ENCODE measurements around the gene PRORP. TPM values are rescaled to one million over a fixed set of nuclear protein-coding genes. Genes with fewer than 3 reads are reported as not detected.

Gene PRORP
- total RNA-seq, 1 experiment from 2014 or later, result 44.1 TPM

DNA sequence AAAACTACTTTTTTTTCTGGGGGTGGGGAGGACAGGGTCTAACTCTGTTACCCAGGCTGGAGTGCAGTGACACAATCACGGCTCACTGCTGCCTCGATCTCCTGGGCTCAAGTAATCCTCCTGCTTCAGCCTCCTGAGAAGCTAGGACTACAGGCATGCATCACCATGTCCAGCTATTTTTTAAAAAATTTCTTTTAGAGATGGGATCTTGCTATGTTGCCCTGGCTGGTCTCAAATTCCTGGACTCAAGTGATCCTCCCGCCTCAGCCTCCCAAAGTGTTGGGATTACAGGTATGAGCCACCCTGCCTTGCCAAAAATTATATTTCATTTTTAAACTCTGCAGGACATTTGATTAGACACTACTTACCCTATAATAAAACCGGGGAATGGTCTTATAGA, 6.1 kb upstream of the PRORP start:
- H3K4me3 Mint-ChIP-seq, result no peak overlapping the region
- H3K9me3 Mint-ChIP-seq, result peaks cover 17% of the 10 kb centered on the region
- ATAC-seq (no peak), DNase-seq (ENCODE audit: low spot score) (no peak)
- no peak overlapping the region for H3K27ac Mint-ChIP-seq
- no peaks in the 10 kb centered on the region for H3K27me3 Mint-ChIP-seq (ENCODE audit: low read depth)
- H3K36me3 Mint-ChIP-seq, result peaks cover 47% of the 10 kb centered on the region
- ChIA-PET POLR2A (no interaction called here), CTCF (no interaction called here)
- peaks cover 21% of the 10 kb centered on the region for H3K4me1 Mint-ChIP-seq
- TF ChIP-seq OVOL2 (CRISPR knock-in tag; IDR thresholded peaks at IDR 0.05; ENCODE audit: borderline replicate concordance), result no peak

GRCh38 chr14:35117112-35117511, 5.2 kb upstream of the PRORP start:
- ATAC-seq (no peak), DNase-seq (ENCODE audit: low spot score) (no peak)
- no peaks in the 10 kb centered on the region for H3K27me3 Mint-ChIP-seq (ENCODE audit: low read depth)
- peak overlapping the region; percentile 63 for H3K27ac Mint-ChIP-seq
- peaks cover 21% of the 10 kb centered on the region for H3K4me1 Mint-ChIP-seq
- CTCF ChIA-PET, result no interaction called here
- peaks cover 38% of the 10 kb centered on the region for H3K36me3 Mint-ChIP-seq
- TF ChIP-seq OVOL2 (CRISPR knock-in tag; IDR thresholded peaks at IDR 0.05; ENCODE audit: borderline replicate concordance) (no peak), ZNF532 (CRISPR knock-in tag; IDR thresholded peaks at IDR 0.05; ENCODE audit: borderline replicate concordance) (no peak), CREM (CRISPR knock-in tag; IDR thresholded peaks at IDR 0.05) (no peak), NR2C2 (CRISPR knock-in tag; IDR thresholded peaks at IDR 0.05) (no peak), E2F5 (CRISPR knock-in tag; IDR thresholded peaks at IDR 0.05) (no peak), ZNF263 (CRISPR knock-in tag; IDR thresholded peaks at IDR 0.05; ENCODE audit: low read depth) (no peak), TCF7 (CRISPR knock-in tag; IDR thresholded peaks at IDR 0.05; ENCODE audit: low read depth) (no peak)
- H3K4me3 Mint-ChIP-seq, result no peak overlapping the region
- H3K9me3 Mint-ChIP-seq, result peaks cover 8% of the 10 kb centered on the region
- POLR2A ChIA-PET, result no interaction called here

GRCh38 chr14:35121026-35121886, 1.1 kb upstream of the PRORP start:
- ChIA-PET POLR2A (interaction anchor here (0.5 to 2.1 kb wide), 5 partner anchors 75 to 430 kb away, joined by 3 to 15 read pairs (median 6); partner anchors contain the start of gene FAM177A1), CTCF (interaction anchor here (1.0 kb wide), 1 partner anchor 14 kb away, joined by 3 read pairs; no protein-coding TSS in a partner anchor)
- Mint-ChIP-seq H3K4me1 (peaks cover 14% of the 10 kb centered on the region), H3K36me3 (peaks cover 13% of the 10 kb centered on the region), H3K27me3 (ENCODE audit: low read depth) (no peaks in the 10 kb centered on the region), H3K9me3 (no peaks in the 10 kb centered on the region), H3K4me3 (peak overlapping the region; percentile 98), H3K27ac (peak overlapping the region; percentile 100)
- ATAC-seq (no peak), DNase-seq (ENCODE audit: low spot score) (no peak)
- TF ChIP-seq, protein P1, sequence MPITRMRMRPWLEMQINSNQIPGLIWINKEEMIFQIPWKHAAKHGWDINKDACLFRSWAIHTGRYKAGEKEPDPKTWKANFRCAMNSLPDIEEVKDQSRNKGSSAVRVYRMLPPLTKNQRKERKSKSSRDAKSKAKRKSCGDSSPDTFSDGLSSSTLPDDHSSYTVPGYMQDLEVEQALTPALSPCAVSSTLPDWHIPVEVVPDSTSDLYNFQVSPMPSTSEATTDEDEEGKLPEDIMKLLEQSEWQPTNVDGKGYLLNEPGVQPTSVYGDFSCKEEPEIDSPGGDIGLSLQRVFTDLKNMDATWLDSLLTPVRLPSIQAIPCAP (CRISPR knock-in tag; IDR thresholded peaks at IDR 0.05), result no peak
- TF ChIP-seq ZNF232 (CRISPR knock-in tag; IDR thresholded peaks at IDR 0.05) (no peak), ESRRA (CRISPR knock-in tag; IDR thresholded peaks at IDR 0.05; ENCODE audit: borderline replicate concordance) (no peak), TP53 (CRISPR knock-in tag; IDR thresholded peaks at IDR 0.05) (no peak), E2F1 (CRISPR knock-in tag; IDR thresholded peaks at IDR 0.05) (no peak), JUN (CRISPR knock-in tag; IDR thresholded peaks at IDR 0.05) (no peak), GTF2I (CRISPR knock-in tag; conservative IDR thresholded peaks at IDR 0.05) (no peak), FOXP1 (CRISPR knock-in tag; IDR thresholded peaks at IDR 0.05; ENCODE audit: borderline replicate concordance) (no peak), FOXK1 (CRISPR knock-in tag; IDR thresholded peaks at IDR 0.05) (no peak), SMAD4 (CRISPR knock-in tag; IDR thresholded peaks at IDR 0.05) (no peak), GRHL2 (CRISPR knock-in tag; IDR thresholded peaks at IDR 0.05; ENCODE audit: insufficient replicate concordance, severe bottlenecking) (no peak), CREM (CRISPR knock-in tag; IDR thresholded peaks at IDR 0.05) (no peak)
- TF ChIP-seq, protein P2, sequence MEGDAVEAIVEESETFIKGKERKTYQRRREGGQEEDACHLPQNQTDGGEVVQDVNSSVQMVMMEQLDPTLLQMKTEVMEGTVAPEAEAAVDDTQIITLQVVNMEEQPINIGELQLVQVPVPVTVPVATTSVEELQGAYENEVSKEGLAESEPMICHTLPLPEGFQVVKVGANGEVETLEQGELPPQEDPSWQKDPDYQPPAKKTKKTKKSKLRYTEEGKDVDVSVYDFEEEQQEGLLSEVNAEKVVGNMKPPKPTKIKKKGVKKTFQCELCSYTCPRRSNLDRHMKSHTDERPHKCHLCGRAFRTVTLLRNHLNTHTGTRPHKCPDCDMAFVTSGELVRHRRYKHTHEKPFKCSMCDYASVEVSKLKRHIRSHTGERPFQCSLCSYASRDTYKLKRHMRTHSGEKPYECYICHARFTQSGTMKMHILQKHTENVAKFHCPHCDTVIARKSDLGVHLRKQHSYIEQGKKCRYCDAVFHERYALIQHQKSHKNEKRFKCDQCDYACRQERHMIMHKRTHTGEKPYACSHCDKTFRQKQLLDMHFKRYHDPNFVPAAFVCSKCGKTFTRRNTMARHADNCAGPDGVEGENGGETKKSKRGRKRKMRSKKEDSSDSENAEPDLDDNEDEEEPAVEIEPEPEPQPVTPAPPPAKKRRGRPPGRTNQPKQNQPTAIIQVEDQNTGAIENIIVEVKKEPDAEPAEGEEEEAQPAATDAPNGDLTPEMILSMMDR (IDR thresholded peaks at IDR 0.05), result no peak

Data from WTC11 (cell line).